ENCODE results near the gene TBC1D1.

The TBC1D1 gene

DNA sequence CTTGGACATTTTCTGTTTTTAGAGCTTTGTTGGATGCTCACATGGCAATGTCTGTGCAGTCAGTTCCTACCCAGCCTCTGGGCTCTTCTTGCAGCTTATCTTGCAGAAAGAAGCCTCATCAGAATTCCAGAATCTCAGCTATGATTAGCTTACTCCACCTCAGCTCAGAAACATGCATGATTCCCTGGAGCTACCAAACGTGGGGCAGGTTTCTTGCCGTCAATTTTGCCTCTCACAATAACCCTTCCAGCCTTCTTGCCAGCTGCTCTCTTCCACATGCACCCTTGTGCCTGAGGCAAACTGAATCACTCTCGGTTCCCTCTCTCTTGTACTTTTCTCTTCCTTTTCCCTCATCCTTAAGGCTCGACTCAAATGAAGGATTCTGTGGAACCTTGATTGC lies 210.7 kb downstream of the TBC1D1 start:
- WGBS, 2 experiments (ENCODE audit: insufficient coverage in 2 of 2): 66 to 75% methylated on average over 3 to 4 of the region's 4 CpGs
- peaks cover 41% of the 10 kb centered on the region for H3K36me3 ChIP-seq (ENCODE audit: control insufficient read depth, insufficient read depth, low read length)
- peaks cover 31% of the 10 kb centered on the region for H3K4me1 ChIP-seq (ENCODE audit: control insufficient read depth, insufficient read depth, low read length, poor library complexity, severe bottlenecking)
- H3K9me3 ChIP-seq (ENCODE audit: control insufficient read depth, low read length): no peaks in the 10 kb centered on the region
- no peak overlapping the region for H3K27ac ChIP-seq (ENCODE audit: low read depth, low read length, severe bottlenecking)
- no peak overlapping the region for H3K4me3 ChIP-seq (ENCODE audit: extremely low read depth, insufficient read depth, low read length, poor library complexity, severe bottlenecking)

DNA sequence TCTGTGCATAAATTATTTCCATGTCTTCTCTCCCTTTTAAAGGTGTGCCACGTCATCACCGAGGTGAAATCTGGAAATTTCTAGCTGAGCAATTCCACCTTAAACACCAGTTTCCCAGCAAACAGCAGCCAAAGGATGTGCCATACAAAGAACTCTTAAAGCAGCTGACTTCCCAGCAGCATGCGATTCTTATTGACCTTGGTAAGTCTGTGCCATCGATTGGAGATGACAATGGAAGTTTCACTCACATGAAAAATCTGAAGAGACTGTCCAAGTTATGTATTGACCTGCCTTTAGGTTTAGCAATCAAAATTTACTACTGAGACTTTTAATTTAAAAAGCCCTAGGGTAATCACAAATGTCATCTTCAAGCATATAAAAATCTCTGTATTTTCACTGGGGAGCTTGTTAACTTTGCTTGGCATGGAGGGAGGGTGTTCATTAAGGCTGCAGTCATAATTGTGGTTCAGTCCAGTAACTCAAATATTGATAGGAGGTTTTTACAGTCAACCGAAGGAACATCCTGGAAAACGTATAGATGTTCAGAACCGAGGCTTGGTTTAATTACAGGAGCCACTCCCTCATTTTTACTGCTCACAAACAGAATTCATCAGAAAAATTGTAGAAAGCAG lies 212.2 kb downstream of the TBC1D1 start:
- H3K9me3 ChIP-seq (ENCODE audit: control insufficient read depth, low read length): no peaks in the 10 kb centered on the region

DNA sequence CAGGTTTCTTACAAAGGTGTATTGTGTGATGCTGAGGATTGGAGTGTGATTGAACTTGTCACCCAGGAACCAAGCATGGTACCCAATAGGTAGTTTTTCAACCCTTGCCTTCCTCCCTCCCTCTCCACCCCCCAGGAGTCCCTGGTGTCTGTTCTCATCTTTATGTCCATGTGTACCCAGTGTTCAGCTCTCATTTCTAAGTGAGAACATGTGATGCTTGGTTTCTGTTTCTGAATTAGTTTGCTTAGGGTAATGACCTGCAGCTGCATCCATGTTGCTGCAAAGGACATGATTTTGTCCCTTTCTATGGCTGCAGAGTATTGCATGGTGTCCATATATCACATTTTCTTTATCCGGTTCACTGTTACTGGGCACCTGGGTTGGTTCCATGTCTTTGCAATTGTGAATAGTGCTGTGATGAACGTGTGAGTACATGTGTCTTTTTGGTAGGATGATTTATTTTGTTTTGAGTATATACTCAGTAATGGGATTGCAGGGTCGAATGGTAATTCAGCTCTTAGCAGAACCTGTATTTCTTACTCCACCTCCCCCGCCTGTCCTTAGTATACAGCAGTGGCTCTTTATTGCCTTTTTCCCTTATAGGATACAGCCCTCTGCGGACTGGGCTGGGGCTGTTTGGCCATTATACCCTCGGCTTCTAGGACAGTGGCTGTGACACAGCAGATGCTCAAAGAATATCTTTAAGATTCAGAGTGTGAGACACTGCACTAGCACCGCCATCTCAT lies 214.8 kb downstream of the TBC1D1 start:
- no peaks in the 10 kb centered on the region for H3K9me3 ChIP-seq (ENCODE audit: control insufficient read depth, low read length)
- H3K27ac ChIP-seq (ENCODE audit: low read depth, low read length, severe bottlenecking): no peak overlapping the region
- peaks cover 26% of the 10 kb centered on the region for H3K4me1 ChIP-seq (ENCODE audit: control insufficient read depth, insufficient read depth, low read length, poor library complexity, severe bottlenecking)
- 87 to 100% methylated on average over 4 to 7 of the region's 7 CpGs for WGBS, 2 experiments (ENCODE audit: insufficient coverage in 2 of 2)
- H3K4me3 ChIP-seq (ENCODE audit: extremely low read depth, insufficient read depth, low read length, poor library complexity, severe bottlenecking): no peak overlapping the region
- peaks cover 42% of the 10 kb centered on the region for H3K36me3 ChIP-seq (ENCODE audit: control insufficient read depth, insufficient read depth, low read length)

More for the DNA sequence above, 212.2 kb downstream of the TBC1D1 start:
- Histone ChIP-seq H3K4me1 (ENCODE audit: control insufficient read depth, insufficient read depth, low read length, poor library complexity, severe bottlenecking) (peaks cover 35% of the 10 kb centered on the region), H3K27ac (ENCODE audit: low read depth, low read length, severe bottlenecking) (no peak overlapping the region), H3K36me3 (ENCODE audit: control insufficient read depth, insufficient read depth, low read length) (peaks cover 37% of the 10 kb centered on the region), H3K4me3 (ENCODE audit: extremely low read depth, insufficient read depth, low read length, poor library complexity, severe bottlenecking) (no peak overlapping the region)
- WGBS, 2 experiments (ENCODE audit: insufficient coverage in 2 of 2): 87 to 98% methylated on average over 4 to 7 of the region's 7 CpGs

DNA sequence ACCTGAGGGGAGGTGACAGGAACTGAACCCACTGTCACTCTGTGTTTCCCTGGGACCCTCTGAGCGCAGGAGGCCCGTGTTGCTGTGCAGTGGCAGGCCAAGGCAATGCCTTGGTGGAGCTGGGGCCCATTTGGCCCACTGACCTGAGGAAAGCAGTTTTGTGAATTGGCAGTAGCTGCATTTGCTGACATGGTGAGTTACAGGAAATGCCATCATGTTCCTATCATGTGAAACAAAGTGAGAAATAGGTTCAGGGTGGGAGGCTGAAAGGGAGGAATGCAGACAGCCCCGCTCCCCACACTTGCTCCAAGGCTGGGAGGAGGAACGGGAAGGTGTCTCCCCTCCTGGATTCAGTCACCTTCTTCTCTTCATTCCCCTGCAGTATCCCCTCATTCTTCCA lies 215.4 kb downstream of the TBC1D1 start:
- Histone ChIP-seq H3K27ac (ENCODE audit: low read depth, low read length, severe bottlenecking) (no peak overlapping the region), H3K4me1 (ENCODE audit: control insufficient read depth, insufficient read depth, low read length, poor library complexity, severe bottlenecking) (peaks cover 26% of the 10 kb centered on the region), H3K36me3 (ENCODE audit: control insufficient read depth, insufficient read depth, low read length) (peaks cover 44% of the 10 kb centered on the region), H3K4me3 (ENCODE audit: extremely low read depth, insufficient read depth, low read length, poor library complexity, severe bottlenecking) (no peak overlapping the region), H3K9me3 (ENCODE audit: control insufficient read depth, low read length) (no peaks in the 10 kb centered on the region)
- 78 to 100% methylated on average over 1 to 4 of the region's 4 CpGs for WGBS, 2 experiments (ENCODE audit: insufficient coverage in 2 of 2)

DNA sequence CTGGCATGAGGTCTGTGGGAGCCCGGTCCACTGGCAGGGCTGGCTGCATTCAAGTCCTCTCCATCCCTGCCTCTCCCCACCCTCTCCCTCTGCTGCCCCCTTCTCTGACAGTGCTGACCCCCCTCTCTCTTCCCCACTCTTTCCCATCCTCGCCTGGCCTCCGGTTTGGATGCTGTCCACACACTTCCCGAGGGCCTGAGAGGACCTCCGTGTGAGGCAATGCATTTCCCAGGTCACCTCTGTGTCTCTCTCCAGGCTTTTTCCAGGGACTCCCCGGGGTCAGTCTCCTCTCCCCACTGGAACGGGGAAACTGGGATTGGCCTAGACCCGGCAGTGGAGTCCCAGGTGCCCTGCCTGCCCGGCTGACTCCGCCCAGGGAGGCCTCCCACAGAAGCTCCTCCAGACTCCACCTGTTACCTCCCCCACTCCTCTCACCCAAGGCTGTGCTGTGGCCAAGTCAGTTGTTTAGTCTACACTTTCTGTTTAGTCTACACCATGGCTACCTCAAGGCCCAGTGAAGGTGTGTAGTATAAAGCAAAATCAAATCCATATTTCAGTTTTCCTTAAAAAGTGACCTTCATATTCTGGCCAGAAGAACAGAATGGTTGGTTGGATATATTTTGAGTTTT lies 216.1 kb downstream of the TBC1D1 start:
- Histone ChIP-seq H3K27ac (ENCODE audit: low read depth, low read length, severe bottlenecking) (no peak overlapping the region), H3K4me3 (ENCODE audit: extremely low read depth, insufficient read depth, low read length, poor library complexity, severe bottlenecking) (no peak overlapping the region), H3K4me1 (ENCODE audit: control insufficient read depth, insufficient read depth, low read length, poor library complexity, severe bottlenecking) (peaks cover 21% of the 10 kb centered on the region), H3K9me3 (ENCODE audit: control insufficient read depth, low read length) (no peaks in the 10 kb centered on the region), H3K36me3 (ENCODE audit: control insufficient read depth, insufficient read depth, low read length) (peaks cover 44% of the 10 kb centered on the region)
- 86 to 96% methylated on average over 7 to 10 of the region's 10 CpGs for WGBS, 2 experiments (ENCODE audit: insufficient coverage in 2 of 2)

DNA sequence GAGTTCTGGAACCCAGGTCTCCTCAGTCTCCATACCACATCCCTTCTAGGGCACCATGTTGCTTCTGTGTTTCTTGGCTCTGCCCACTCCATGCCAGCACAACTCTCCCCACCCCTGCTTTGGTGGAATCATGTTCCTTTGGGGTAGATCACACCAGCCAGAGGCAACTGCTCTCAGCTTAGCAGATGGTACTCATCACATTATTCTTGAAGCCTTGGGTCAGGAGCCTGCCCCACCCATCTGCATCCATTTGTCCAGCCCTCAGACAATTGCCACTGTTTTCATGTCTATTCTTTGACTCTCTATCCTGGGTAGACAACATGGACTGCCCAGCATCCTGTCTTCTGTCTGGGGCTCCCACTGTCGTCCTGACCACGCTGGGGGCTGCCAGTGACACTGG lies 216.9 kb downstream of the TBC1D1 start:
- peaks cover 39% of the 10 kb centered on the region for H3K36me3 ChIP-seq (ENCODE audit: control insufficient read depth, insufficient read depth, low read length)
- H3K9me3 ChIP-seq (ENCODE audit: control insufficient read depth, low read length): no peaks in the 10 kb centered on the region
- no peak overlapping the region for H3K27ac ChIP-seq (ENCODE audit: low read depth, low read length, severe bottlenecking)
- no peak overlapping the region for H3K4me3 ChIP-seq (ENCODE audit: extremely low read depth, insufficient read depth, low read length, poor library complexity, severe bottlenecking)
- 92 to 96% methylated on average over 2 of the region's 2 CpGs for WGBS, 2 experiments (ENCODE audit: insufficient coverage in 2 of 2)
- H3K4me1 ChIP-seq (ENCODE audit: control insufficient read depth, insufficient read depth, low read length, poor library complexity, severe bottlenecking): peaks cover 21% of the 10 kb centered on the region

DNA sequence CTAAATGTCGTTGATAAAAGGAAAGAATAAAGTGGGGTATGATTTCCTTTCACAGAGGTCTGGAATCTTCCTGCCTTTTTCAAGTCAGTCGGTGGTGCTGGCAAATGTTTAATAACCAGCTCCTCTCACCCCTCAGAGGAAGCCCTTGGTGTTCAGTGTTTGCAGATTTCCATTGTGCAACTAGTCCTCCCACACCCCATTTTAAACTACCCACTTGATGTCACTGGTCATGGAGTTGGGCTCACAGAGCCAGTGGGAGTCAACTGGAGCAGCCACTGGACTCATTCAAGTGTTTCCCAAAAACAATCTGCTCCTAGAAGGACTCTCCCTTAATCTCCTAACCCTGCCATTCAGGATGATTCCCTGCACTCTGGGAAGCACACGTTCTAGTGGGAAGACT lies 218.5 kb downstream of the TBC1D1 start:
- WGBS, 2 experiments (ENCODE audit: insufficient coverage in 2 of 2): 83% methylated on average over 1 of the region's 3 CpGs

DNA sequence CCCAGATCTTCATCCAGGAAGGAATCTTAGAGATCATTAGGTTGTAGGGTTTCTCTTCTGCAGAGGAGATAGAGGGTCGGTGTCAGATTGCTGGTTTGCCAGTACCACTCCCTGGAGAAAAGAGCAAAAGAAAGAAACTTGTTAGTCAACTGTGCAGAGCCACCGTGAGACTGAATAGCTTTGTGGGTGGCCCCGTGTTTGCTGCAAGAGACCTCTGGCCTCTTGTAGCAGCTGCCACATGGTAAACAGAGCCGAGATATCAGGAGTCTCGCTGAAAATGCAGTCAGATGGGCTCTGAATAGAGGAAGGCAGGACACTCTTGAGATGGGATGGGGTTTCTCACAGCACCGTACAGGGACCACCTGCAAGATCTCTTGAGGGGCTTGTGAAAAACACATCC lies 219.0 kb downstream of the TBC1D1 start:
- peak overlapping the region; percentile 31 for H3K27ac ChIP-seq (ENCODE audit: low read depth, low read length, severe bottlenecking)
- whole genome bisulfite sequencing, 2 experiments (ENCODE audit: insufficient coverage in 2 of 2): 70 to 75% methylated on average over 6 of the region's 6 CpGs
- H3K4me1 ChIP-seq (ENCODE audit: control insufficient read depth, insufficient read depth, low read length, poor library complexity, severe bottlenecking): peaks cover 32% of the 10 kb centered on the region
- H3K36me3 ChIP-seq (ENCODE audit: control insufficient read depth, insufficient read depth, low read length): peaks cover 25% of the 10 kb centered on the region
- H3K4me3 ChIP-seq (ENCODE audit: extremely low read depth, insufficient read depth, low read length, poor library complexity, severe bottlenecking): no peak overlapping the region
- H3K9me3 ChIP-seq (ENCODE audit: control insufficient read depth, low read length): no peaks in the 10 kb centered on the region

More for the DNA sequence above, 218.5 kb downstream of the TBC1D1 start:
- Histone ChIP-seq H3K9me3 (ENCODE audit: control insufficient read depth, low read length) (no peaks in the 10 kb centered on the region), H3K36me3 (ENCODE audit: control insufficient read depth, insufficient read depth, low read length) (peaks cover 27% of the 10 kb centered on the region), H3K27ac (ENCODE audit: low read depth, low read length, severe bottlenecking) (no peak overlapping the region), H3K4me3 (ENCODE audit: extremely low read depth, insufficient read depth, low read length, poor library complexity, severe bottlenecking) (no peak overlapping the region), H3K4me1 (ENCODE audit: control insufficient read depth, insufficient read depth, low read length, poor library complexity, severe bottlenecking) (peaks cover 27% of the 10 kb centered on the region)

DNA sequence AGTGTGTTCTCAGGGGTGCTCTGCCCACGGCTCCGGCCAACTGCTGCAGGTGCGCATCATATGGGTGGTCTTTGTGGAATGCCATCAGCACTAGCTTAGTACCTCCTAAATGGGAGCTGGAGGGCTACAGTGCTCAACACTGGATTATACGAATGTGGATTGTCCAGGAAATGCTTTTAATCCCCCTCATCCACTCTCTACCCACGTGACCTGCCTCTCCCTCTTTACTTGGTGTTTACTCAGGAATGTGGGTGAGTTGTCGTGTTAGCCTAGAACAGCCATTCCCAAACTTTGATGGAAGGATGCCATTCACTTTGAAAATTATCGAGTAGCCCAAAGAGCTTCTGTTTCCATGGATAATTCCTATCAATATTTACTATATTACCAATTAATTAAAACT lies 220.1 kb downstream of the TBC1D1 start:
- Histone ChIP-seq H3K4me1 (ENCODE audit: control insufficient read depth, insufficient read depth, low read length, poor library complexity, severe bottlenecking) (peaks cover 30% of the 10 kb centered on the region), H3K36me3 (ENCODE audit: control insufficient read depth, insufficient read depth, low read length) (peaks cover 25% of the 10 kb centered on the region), H3K27ac (ENCODE audit: low read depth, low read length, severe bottlenecking) (no peak overlapping the region), H3K9me3 (ENCODE audit: control insufficient read depth, low read length) (no peaks in the 10 kb centered on the region), H3K4me3 (ENCODE audit: extremely low read depth, insufficient read depth, low read length, poor library complexity, severe bottlenecking) (no peak overlapping the region)
- 96 to 100% methylated on average over 1 to 3 of the region's 7 CpGs for WGBS, 2 experiments (ENCODE audit: insufficient coverage in 2 of 2)

DNA sequence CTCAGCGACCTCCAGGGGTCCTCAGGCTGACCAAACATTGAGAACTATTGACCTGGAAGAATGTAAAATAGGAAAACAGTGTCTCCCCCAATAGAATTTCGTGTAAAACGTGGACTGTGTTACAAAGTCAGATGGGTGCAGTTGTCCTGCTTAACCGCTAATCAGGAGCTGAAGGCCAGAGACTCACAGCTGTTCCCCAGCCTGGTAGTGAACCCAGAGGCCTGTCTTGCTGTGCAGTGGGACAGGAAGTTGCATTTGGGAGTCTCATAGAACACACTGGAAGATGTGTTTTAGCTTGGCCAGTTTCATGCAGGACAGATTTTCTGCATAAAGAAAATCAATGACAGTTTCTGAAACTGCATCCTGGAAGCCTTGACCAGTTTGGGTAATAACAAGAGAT lies 220.8 kb downstream of the TBC1D1 start:
- no peaks in the 10 kb centered on the region for H3K9me3 ChIP-seq (ENCODE audit: control insufficient read depth, low read length)
- no peak overlapping the region for H3K4me3 ChIP-seq (ENCODE audit: extremely low read depth, insufficient read depth, low read length, poor library complexity, severe bottlenecking)
- H3K36me3 ChIP-seq (ENCODE audit: control insufficient read depth, insufficient read depth, low read length): peaks cover 28% of the 10 kb centered on the region
- H3K4me1 ChIP-seq (ENCODE audit: control insufficient read depth, insufficient read depth, low read length, poor library complexity, severe bottlenecking): peaks cover 23% of the 10 kb centered on the region
- WGBS, 2 experiments (ENCODE audit: insufficient coverage in 2 of 2): 88 to 91% methylated on average over 4 of the region's 4 CpGs
- no peak overlapping the region for H3K27ac ChIP-seq (ENCODE audit: low read depth, low read length, severe bottlenecking)

DNA sequence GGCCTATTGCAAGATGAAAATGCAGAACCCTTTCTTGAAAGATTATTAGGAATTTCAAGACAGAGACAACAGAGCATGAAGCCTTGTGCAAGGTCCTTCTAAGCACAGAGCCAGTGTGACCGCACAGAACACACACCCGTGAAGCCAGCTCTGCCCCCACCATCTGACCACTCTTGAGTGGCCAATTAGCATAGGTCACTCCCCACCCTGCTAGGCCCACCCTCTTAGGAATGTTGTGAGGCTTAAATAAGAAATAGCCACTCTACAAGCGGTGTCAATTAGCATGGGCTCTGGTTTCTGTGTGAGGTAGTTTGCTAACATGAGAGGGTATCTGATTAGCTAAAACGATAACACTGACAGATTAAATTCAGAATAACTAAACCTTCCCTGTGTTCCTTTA lies 222.2 kb downstream of the TBC1D1 start:
- Histone ChIP-seq H3K9me3 (ENCODE audit: control insufficient read depth, low read length) (no peaks in the 10 kb centered on the region), H3K36me3 (ENCODE audit: control insufficient read depth, insufficient read depth, low read length) (peaks cover 34% of the 10 kb centered on the region), H3K4me1 (ENCODE audit: control insufficient read depth, insufficient read depth, low read length, poor library complexity, severe bottlenecking) (peaks cover 21% of the 10 kb centered on the region), H3K27ac (ENCODE audit: low read depth, low read length, severe bottlenecking) (no peak overlapping the region), H3K4me3 (ENCODE audit: extremely low read depth, insufficient read depth, low read length, poor library complexity, severe bottlenecking) (no peak overlapping the region)
- WGBS, 2 experiments (ENCODE audit: insufficient coverage in 2 of 2): 50 to 75% methylated on average over 2 of the region's 4 CpGs
